Measurements from ENCODE around the gene SDHAF1.

- peak; percentile 30 to 64 (median 58) for TF ChIP-seq POLR2AphosphoS5 (IDR thresholded peaks at IDR 0.05)
- TF ChIP-seq CTCF (IDR thresholded peaks at IDR 0.05) = peak in 1 of 5 experiments; percentile 21
These were observed 19.3 kb downstream of the SDHAF1 start, which contains the start of gene ALKBH6 for GRCh38 chr19:36014012-36014924.
